MM.1S (cell line): Measurements from ENCODE around the gene SMC4.

Experiments
- EZH2 ChIP-seq: fragments of 300-600 bp; sonication (generic); optimal IDR thresholded peaks from 2 replicates; pipeline ENCODE3; 2017; ENCODE audit warnings: low read depth, mild to moderate bottlenecking, antibody characterized with exemption, low read length, mixed read lengths
- EZH2phosphoT487 ChIP-seq: fragments of 300-600 bp; sonication (generic); IDR thresholded peaks from 2 replicates; pipeline ENCODE4 v1.6.1; 2018; ENCODE audit warnings: antibody characterized with exemption, low read length
- TF ChIP-seq, protein P1 (sequence below): fragments of 300-600 bp; sonication (generic); IDR thresholded peaks from 2 replicates; pipeline ENCODE4 v1.5.1; 2016; ENCODE audit warnings: antibody characterized with exemption, low read length, mixed read lengths

DNA sequence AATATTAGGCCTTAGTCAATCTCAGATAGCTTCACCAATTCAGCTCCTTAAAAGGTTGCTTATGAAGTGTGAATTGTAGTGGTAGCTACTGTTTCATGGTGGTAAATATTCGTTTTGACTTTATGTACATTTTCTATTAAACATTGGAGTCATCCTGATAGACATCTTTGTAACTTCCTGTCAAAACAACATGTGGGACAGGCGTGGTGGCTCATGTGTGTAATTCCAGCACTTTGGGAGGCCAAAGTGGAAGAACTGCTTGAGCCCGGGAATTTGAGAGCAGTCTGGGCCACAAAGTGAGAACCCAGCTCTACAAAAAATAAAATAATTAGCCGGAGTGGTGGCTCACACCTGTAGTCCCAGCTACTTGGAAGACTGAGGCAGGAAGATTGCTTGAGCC, 52.2 kb downstream of the SMC4 start:
- TF ChIP-seq, protein P1, sequence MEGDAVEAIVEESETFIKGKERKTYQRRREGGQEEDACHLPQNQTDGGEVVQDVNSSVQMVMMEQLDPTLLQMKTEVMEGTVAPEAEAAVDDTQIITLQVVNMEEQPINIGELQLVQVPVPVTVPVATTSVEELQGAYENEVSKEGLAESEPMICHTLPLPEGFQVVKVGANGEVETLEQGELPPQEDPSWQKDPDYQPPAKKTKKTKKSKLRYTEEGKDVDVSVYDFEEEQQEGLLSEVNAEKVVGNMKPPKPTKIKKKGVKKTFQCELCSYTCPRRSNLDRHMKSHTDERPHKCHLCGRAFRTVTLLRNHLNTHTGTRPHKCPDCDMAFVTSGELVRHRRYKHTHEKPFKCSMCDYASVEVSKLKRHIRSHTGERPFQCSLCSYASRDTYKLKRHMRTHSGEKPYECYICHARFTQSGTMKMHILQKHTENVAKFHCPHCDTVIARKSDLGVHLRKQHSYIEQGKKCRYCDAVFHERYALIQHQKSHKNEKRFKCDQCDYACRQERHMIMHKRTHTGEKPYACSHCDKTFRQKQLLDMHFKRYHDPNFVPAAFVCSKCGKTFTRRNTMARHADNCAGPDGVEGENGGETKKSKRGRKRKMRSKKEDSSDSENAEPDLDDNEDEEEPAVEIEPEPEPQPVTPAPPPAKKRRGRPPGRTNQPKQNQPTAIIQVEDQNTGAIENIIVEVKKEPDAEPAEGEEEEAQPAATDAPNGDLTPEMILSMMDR, result no peak
- TF ChIP-seq EZH2, result no peak
- no peak for TF ChIP-seq EZH2phosphoT487
